Measurements from ENCODE around the gene SHB. TPM values are rescaled to one million over a fixed set of nuclear protein-coding genes. Genes with fewer than 3 reads are reported as not detected.

Gene SHB
- total RNA-seq, 1 experiment from 2014 or later, result 10.1 TPM

- DNase-seq (ENCODE audit: low spot score), result no peak
Observed at GRCh38 chr9:37989701-37990100, 79.3 kb downstream of the SHB start.

- DNase-seq (ENCODE audit: low spot score), result no peak
Observed at GRCh38 chr9:37988602-37989001, 80.4 kb downstream of the SHB start.

GRCh38 chr9:37988041-37988440, 81.0 kb downstream of the SHB start:
- DNase-seq (ENCODE audit: low spot score), result no peak

- DNase-seq (ENCODE audit: low spot score), result no peak
Observed at GRCh38 chr9:37987467-37987981, 81.5 kb downstream of the SHB start.

- DNase-seq (ENCODE audit: low spot score), result no peak
Observed at GRCh38 chr9:37986771-37987258, 82.2 kb downstream of the SHB start.

GRCh38 chr9:37986001-37986400, 83.0 kb downstream of the SHB start:
- DNase-seq (ENCODE audit: low spot score), result no peak

GRCh38 chr9:37984672-37985611, 84.1 kb downstream of the SHB start:
- no peak for DNase-seq (ENCODE audit: low spot score)

GRCh38 chr9:37984278-37984671, 84.8 kb downstream of the SHB start:
- no peak for DNase-seq (ENCODE audit: low spot score)

GRCh38 chr9:37983381-37984067, 85.5 kb downstream of the SHB start:
- DNase-seq (ENCODE audit: low spot score), result no peak

GRCh38 chr9:37979844-37980243, 89.2 kb downstream of the SHB start:
- no peak for DNase-seq (ENCODE audit: low spot score)

- DNase-seq (ENCODE audit: low spot score), result no peak
Observed at GRCh38 chr9:37978983-37979382, 90.0 kb downstream of the SHB start.

GRCh38 chr9:37978481-37978864, 90.6 kb downstream of the SHB start:
- DNase-seq (ENCODE audit: low spot score), result no peak

- DNase-seq (ENCODE audit: low spot score), result no peak
Observed at GRCh38 chr9:37977851-37978480, 91.1 kb downstream of the SHB start.

- peak; percentile 75 for DNase-seq (ENCODE audit: low spot score)
Observed at GRCh38 chr9:37976714-37977477, 92.1 kb downstream of the SHB start.

GRCh38 chr9:37975639-37976038, 93.4 kb downstream of the SHB start:
- DNase-seq (ENCODE audit: low spot score), result no peak

GRCh38 chr9:37974506-37975173, 94.4 kb downstream of the SHB start:
- DNase-seq (ENCODE audit: low spot score), result no peak

- no peak for DNase-seq (ENCODE audit: low spot score)
Observed at GRCh38 chr9:37972351-37972848, 96.6 kb downstream of the SHB start.

- DNase-seq (ENCODE audit: low spot score), result no peak
Observed at GRCh38 chr9:37971691-37972090, 97.3 kb downstream of the SHB start.

GRCh38 chr9:37971108-37971459, 97.9 kb downstream of the SHB start:
- DNase-seq (ENCODE audit: low spot score), result no peak

GRCh38 chr9:37970301-37971107, 98.5 kb downstream of the SHB start:
- no peak for DNase-seq (ENCODE audit: low spot score)
